H1 (cell line): ENCODE data around the gene SPC25. TPM values are rescaled to one million over a fixed set of nuclear protein-coding genes. Genes with fewer than 3 reads are reported as not detected.
"Not testable (repeated sequence)": the region's sequence is repeated elsewhere in the genome, so short reads cannot be mapped to it uniquely, and the experiment has no call there.

ENCODE experiments used
- CTCF ChIA-PET: fragments of 300-600 bp; sonication (Branson Sonifier 250); formaldehyde crosslinking; loops from one replicate; lab custom pipeline; 2021; ENCODE audit not compliant: partially characterized antibody; lab: Charles Lee
- POLR2A ChIA-PET: fragments of 300-600 bp; sonication (Branson Sonifier 250); formaldehyde crosslinking; loops from one replicate; lab custom pipeline; 2021; ENCODE audit warnings: inconsistent platforms; ENCODE audit not compliant: partially characterized antibody; lab: Charles Lee
- DNase-seq, 2 experiments: peaks; one replicate each; pipeline versions ENCODE4 v3.0.0 to v3.0.0-alpha.2; 2010 to 2022; ENCODE audit warnings: low spot score in 2 of 2, low read depth in 1 of 2, mixed read lengths in 1 of 2
- FAIRE-seq: peaks from 2 replicates; lab custom pipeline; 2011; peaks lifted over from hg19 to GRCh38; lab: Jason Lieb, UNC
- H2AFZ ChIP-seq: 2 replicates; pipeline ENCODE4 v1.8.1; 2012; ENCODE audit warnings: low read length, inconsistent platforms
- H2AK5ac ChIP-seq: 2 replicates; pipeline ENCODE4 v1.6.1; 2013; ENCODE audit warnings: low read depth, low read length
- H2BK120ac ChIP-seq: replicated peaks from 2 replicates; pipeline ENCODE3; 2013; ENCODE audit warnings: low read depth, low read length, inconsistent platforms
- H2BK12ac ChIP-seq: 2 replicates; pipeline ENCODE4 v1.6.1; 2013; ENCODE audit warnings: low read depth, low read length
- H2BK15ac ChIP-seq: 2 replicates; pipeline ENCODE4 v1.6.1; 2013; ENCODE audit warnings: low read length
- H2BK20ac ChIP-seq: 2 replicates; pipeline ENCODE4 v1.6.1; 2013; ENCODE audit warnings: low read length
- H2BK5ac ChIP-seq: 2 replicates; pipeline ENCODE4 v1.6.1; 2013; ENCODE audit warnings: low read depth, low read length
- H3K14ac ChIP-seq: 2 replicates; pipeline ENCODE4 v1.6.1; 2013; ENCODE audit warnings: inconsistent platforms; ENCODE audit not compliant: insufficient read length
- H3K18ac ChIP-seq: 2 replicates; pipeline ENCODE4 v1.6.1; 2013; ENCODE audit warnings: low read length; ENCODE audit errors: extremely low read depth
- H3K23ac ChIP-seq: 2 replicates; pipeline ENCODE4 v1.6.1; 2013; ENCODE audit warnings: inconsistent platforms; ENCODE audit not compliant: insufficient read length
- H3K23me2 ChIP-seq: 2 replicates; pipeline ENCODE4 v1.6.1; 2013; ENCODE audit warnings: low read depth, low read length
- H3K27ac ChIP-seq: 2 replicates; pipeline ENCODE4 v1.6.1; 2011; ENCODE audit warnings: low read depth, low read length, inconsistent platforms
- H3K27me3 ChIP-seq, 4 experiments: replicated peaks in 1 of 4; 1 replicate in 1 of 4; 2 replicates in 3 of 4; pipeline versions ENCODE4 v1.6.1 to v1.8.1; 2011 to 2013; ENCODE audit warnings: low read length in 3 of 4, mild to moderate bottlenecking in 3 of 4, inconsistent platforms in 2 of 4, mixed read lengths in 2 of 4, moderate library complexity in 1 of 4; ENCODE audit not compliant: control insufficient read depth in 3 of 4, insufficient read depth in 3 of 4; ENCODE audit errors: extremely low read depth in 1 of 4
- H3K36me3 ChIP-seq, 4 experiments: 2 replicates each; pipeline versions ENCODE4 v1.6.1 to v1.8.1; 2011 to 2013; ENCODE audit warnings: mild to moderate bottlenecking in 4 of 4, low read length in 3 of 4, moderate library complexity in 2 of 4, control low read depth in 1 of 4, inconsistent platforms in 1 of 4; ENCODE audit not compliant: insufficient read depth in 4 of 4, control insufficient read depth in 2 of 4
- H3K4ac ChIP-seq: replicated peaks from 2 replicates; pipeline ENCODE3; 2013; ENCODE audit warnings: low read length, low read depth, mixed read lengths, inconsistent platforms; ENCODE audit not compliant: insufficient read length
- H3K4me1 ChIP-seq, 4 experiments: replicated peaks in 1 of 4; 1 replicate in 1 of 4; 2 replicates in 3 of 4; pipeline versions ENCODE4 v1.6.1 to v1.8.1; 2011 to 2013; ENCODE audit warnings: low read length in 3 of 4, inconsistent platforms in 2 of 4, mixed read lengths in 1 of 4; ENCODE audit not compliant: insufficient read depth in 4 of 4, control insufficient read depth in 3 of 4
- H3K4me2 ChIP-seq, 2 experiments: 2 replicates each; pipeline versions ENCODE4 v1.6.1 to v1.8.1; 2011 to 2013; ENCODE audit warnings: low read depth in 2 of 2, low read length in 2 of 2, control low read depth in 1 of 2, inconsistent platforms in 1 of 2, mild to moderate bottlenecking in 1 of 2; ENCODE audit not compliant: insufficient read depth in 1 of 2
- H3K4me3 ChIP-seq, 4 experiments: fragments of 200-600, 300-600 bp in 1 of 4; sonication (generic), shearing (Covaris generic), sonication (Bioruptor Twin) in 1 of 4; 2 replicates each; pipeline versions ENCODE4 v1.5.1 to v1.8.1; 2011 to 2016; ENCODE audit warnings: low read length in 4 of 4, low read depth in 3 of 4, control low read depth in 2 of 4, inconsistent platforms in 2 of 4, mild to moderate bottlenecking in 2 of 4, mixed read lengths in 1 of 4, moderate library complexity in 1 of 4; ENCODE audit not compliant: insufficient read depth in 2 of 4; ENCODE audit errors: extremely low read depth in 1 of 4
- H3K56ac ChIP-seq: replicated peaks from 2 replicates; pipeline ENCODE3; 2013; ENCODE audit warnings: low read depth, mild to moderate bottlenecking, mixed read lengths, low read length, inconsistent platforms; ENCODE audit not compliant: insufficient read length
- H3K79me1 ChIP-seq: 2 replicates; pipeline ENCODE4 v1.6.1; 2013; ENCODE audit warnings: low read depth, low read length, control low read depth
- H3K79me2 ChIP-seq, 2 experiments: 2 replicates each; pipeline versions ENCODE4 v1.6.1 to v1.8.1; 2012 to 2013; ENCODE audit warnings: low read length in 2 of 2, mild to moderate bottlenecking in 2 of 2, inconsistent platforms in 1 of 2; ENCODE audit not compliant: insufficient read depth in 2 of 2, control insufficient read depth in 1 of 2
- H3K9ac ChIP-seq, 4 experiments: replicated peaks in 1 of 4; 1 replicate in 1 of 4; 2 replicates in 3 of 4; pipeline versions ENCODE4 v1.6.1 to v1.8.1; 2011 to 2013; ENCODE audit warnings: low read depth in 3 of 4, low read length in 3 of 4, control low read depth in 2 of 4, mild to moderate bottlenecking in 2 of 4, moderate library complexity in 2 of 4, inconsistent platforms in 1 of 4; ENCODE audit errors: extremely low read depth in 1 of 4
- H3K9me3 ChIP-seq, 2 experiments: 2 replicates each; pipeline versions ENCODE4 v1.6.1 to v1.8.1; 2012 to 2013; ENCODE audit warnings: mild to moderate bottlenecking in 2 of 2, moderate library complexity in 2 of 2, control low read depth in 1 of 2, inconsistent platforms in 1 of 2, low read depth in 1 of 2, low read length in 1 of 2, mixed read lengths in 1 of 2; ENCODE audit not compliant: insufficient read depth in 2 of 2
- H4K20me1 ChIP-seq, 2 experiments: replicated peaks in 1 of 2; 2 replicates each; pipeline versions ENCODE3 to v1.8.1; 2011 to 2013; ENCODE audit warnings: inconsistent platforms in 2 of 2, low read length in 2 of 2, mild to moderate bottlenecking in 1 of 2; ENCODE audit not compliant: insufficient read depth in 2 of 2, control insufficient read depth in 1 of 2
- H4K5ac ChIP-seq: 2 replicates; pipeline ENCODE4 v1.6.1; 2013; ENCODE audit warnings: low read length, low read depth, mixed read lengths, inconsistent platforms; ENCODE audit not compliant: insufficient read length
- H4K8ac ChIP-seq: 2 replicates; pipeline ENCODE4 v1.8.0; 2013; ENCODE audit warnings: mild to moderate bottlenecking, moderate library complexity, low read length, inconsistent platforms; ENCODE audit not compliant: insufficient read depth; ENCODE audit errors: extremely low read depth
- H4K91ac ChIP-seq: replicated peaks from 2 replicates; pipeline ENCODE3; 2013; ENCODE audit warnings: low read length, mixed read lengths, inconsistent platforms; ENCODE audit not compliant: insufficient read length
- whole genome bisulfite sequencing, 2 experiments: shearing (Covaris generic) in 1 of 2; methylation state at CpG; one replicate each; pipeline versions ENCODE4 v1.1.6 to v1.1.7; 2013 to 2015; ENCODE audit warnings: low lambda C conversion rate in 2 of 2, mixed read lengths in 2 of 2, inconsistent platforms in 1 of 2, low coverage in 1 of 2, missing lambda C conversion rate in 1 of 2; ENCODE audit not compliant: insufficient replicate concordance in 2 of 2, insufficient coverage in 1 of 2, insufficient read length in 1 of 2; ENCODE audit errors: extremely low coverage in 1 of 2, missing lambda C conversion rate in 1 of 2; 5-methylcytosine and 5-hydroxymethylcytosine counted together
- polyA plus RNA-seq, 7 experiments: library from polyadenylated mRNA; depleted of rRNA in 3 of 7; stranded (reverse) in 5 of 7; unstranded in 2 of 7; fragments of >200 nt in 5 of 7; fragments of 200-250 nt in 2 of 7; gene quantifications; 1 replicate in 5 of 7; 2 replicates in 1 of 7; 4 replicates in 1 of 7; pipeline versions ENCODE4 v1.2.1 to v1.2.3, GENCODE V29; 2011 to 2013; ENCODE audit warnings: missing spikeins in 2 of 7, mixed read lengths in 2 of 7
- total RNA-seq: library from RNA; stranded (reverse); fragmentation: NEBNext Ultra II Directional; extraction: Animal tissue kit (Norgen Biotek cat#: 25700); gene quantifications from 2 replicates; pipeline ENCODE4 v1.2.1, GENCODE V29; 2021

Gene SPC25
- total and polyA plus RNA-seq, 2 of the 8 experiments (the other 6 are each of a cell fraction or from before 2014, with no cell fraction given) = 21.0 to 34.7 TPM

GRCh38 chr2:168882163-168882562 lies 8.1 kb downstream of the SPC25 start:
- H3K9me3 ChIP-seq, H3K23me2 ChIP-seq, FAIRE-seq, H3K4me2 ChIP-seq, H2BK12ac ChIP-seq, H3K23ac ChIP-seq, H4K91ac ChIP-seq, H3K4ac ChIP-seq, H2BK5ac ChIP-seq, H3K27ac ChIP-seq, H4K20me1 ChIP-seq, H3K79me2 ChIP-seq, H3K56ac ChIP-seq, H3K4me1 ChIP-seq, H2BK20ac ChIP-seq, H3K4me3 ChIP-seq, H4K8ac ChIP-seq, H3K18ac ChIP-seq, H3K27me3 ChIP-seq, H2BK15ac ChIP-seq, H2AFZ ChIP-seq, H2BK120ac ChIP-seq, DNase-seq, H3K14ac ChIP-seq, H3K79me1 ChIP-seq, H4K5ac ChIP-seq, POLR2A ChIA-PET, H3K9ac ChIP-seq, H2AK5ac ChIP-seq, CTCF ChIA-PET, H3K36me3 ChIP-seq: not testable (repeated sequence)
- 94% methylated on average over 12 of the region's 12 CpGs; no CpG with 5 or more reads in 1 of the 2 experiments for WGBS, 2 experiments
